Coronary artery (tissue), 2 donors: ENCODE measurements around the gene RPL38.
"Not testable (repeated sequence)": the region's sequence is repeated elsewhere in the genome, so short reads cannot be mapped to it uniquely, and the experiment has no call there.

ENCODE experiments used
- DNase-seq: peaks from one replicate; pipeline ENCODE4 v3.0.0-alpha.2; 2017; ENCODE audit warnings: low spot score
- H3K27ac ChIP-seq, 2 donors: fragments of 200-600 bp; sonication (generic); one replicate each; pipeline ENCODE4 v1.5.1; 2016 to 2019
- H3K4me3 ChIP-seq: fragments of 200-600 bp; sonication (generic); 2 replicates; pipeline ENCODE4 v1.5.1; 2016; ENCODE audit warnings: mild to moderate bottlenecking, moderate library complexity
- CTCF ChIP-seq: fragments of 200-600 bp; sonication (generic); IDR thresholded peaks from one replicate; pipeline ENCODE4 v1.5.1; 2019; ENCODE audit warnings: antibody characterized with exemption

Gene RPL38

GRCh38 chr17:74182041-74182723 lies 21.3 kb upstream of the RPL38 start:
- TF ChIP-seq CTCF = no peak
- H3K4me3 ChIP-seq = no peak overlapping the region
- H3K27ac ChIP-seq = no peak overlapping the region
- no peak for DNase-seq

GRCh38 chr17:74183411-74183810 lies 20.1 kb upstream of the RPL38 start:
- Histone ChIP-seq H3K27ac (no peak overlapping the region), H3K4me3 (no peak overlapping the region)
- no peak for TF ChIP-seq CTCF
- DNase-seq = no peak

GRCh38 chr17:74185571-74186185 lies 17.8 kb upstream of the RPL38 start:
- Histone ChIP-seq H3K4me3 (no peak overlapping the region), H3K27ac (no peak overlapping the region)
- no peak for TF ChIP-seq CTCF
- no peak for DNase-seq

GRCh38 chr17:74186498-74186897 lies 17.0 kb upstream of the RPL38 start:
- no peak for TF ChIP-seq CTCF
- DNase-seq = no peak

GRCh38 chr17:74187761-74188160 lies 15.7 kb upstream of the RPL38 start:
- no peak for DNase-seq
- no peak overlapping the region for H3K4me3 ChIP-seq
- no peak for TF ChIP-seq CTCF
- H3K27ac ChIP-seq = no peak overlapping the region

More at GRCh38 chr17:74186498-74186897, 17.0 kb upstream of the RPL38 start:
- H3K4me3 ChIP-seq = no peak overlapping the region
- no peak overlapping the region for H3K27ac ChIP-seq

GRCh38 chr17:74188687-74189086 lies 14.8 kb upstream of the RPL38 start:
- DNase-seq, H3K27ac ChIP-seq, H3K4me3 ChIP-seq: not testable (repeated sequence)

GRCh38 chr17:74190154-74190553 lies 13.3 kb upstream of the RPL38 start:
- DNase-seq = no peak

More at GRCh38 chr17:74190154-74190553, 13.3 kb upstream of the RPL38 start:
- TF ChIP-seq CTCF = no peak
- no peak overlapping the region for H3K4me3 ChIP-seq
- H3K27ac ChIP-seq = no peak overlapping the region
